Renal pelvis (tissue), 4 donors: ENCODE data around the gene LAPTM5. TPM values are rescaled to one million over a fixed set of nuclear protein-coding genes. Genes with fewer than 3 reads are reported as not detected.
A peak's percentile ranks its signal among the peaks of the same experiment; 100 is the strongest.
"Not testable (repeated sequence)": the region's sequence is repeated elsewhere in the genome, so short reads cannot be mapped to it uniquely, and the experiment has no call there.

Experiments
- DNase-seq: peaks from one replicate; pipeline ENCODE4 v3.0.0-alpha.2; 2013
- polyA plus RNA-seq, 3 donors: library from polyadenylated mRNA; unstranded; fragments of 120-200 nt; gene quantifications; one replicate each; pipeline ENCODE4 v1.2.1, GENCODE V29; 2013; ENCODE audit not compliant: insufficient read length in 3 of 3

Gene LAPTM5
- polyA plus RNA-seq, 3 donors: 10.6 to 18.3 (median 12.9) TPM

- no peak for DNase-seq
Observed at GRCh38 chr1:30699762-30700161, 57.8 kb downstream of the LAPTM5 start.

GRCh38 chr1:30698401-30698981, 59.1 kb downstream of the LAPTM5 start:
- DNase-seq: no peak

GRCh38 chr1:30697571-30698376, 59.8 kb downstream of the LAPTM5 start:
- no peak for DNase-seq

- no peak for DNase-seq
Observed at GRCh38 chr1:30696831-30697230, 60.7 kb downstream of the LAPTM5 start.

- DNase-seq: no peak
Observed at GRCh38 chr1:30695439-30695841, 62.1 kb downstream of the LAPTM5 start.

- DNase-seq: no peak
Observed at GRCh38 chr1:30694280-30695175, 63.0 kb downstream of the LAPTM5 start.

GRCh38 chr1:30693822-30694221, 63.8 kb downstream of the LAPTM5 start:
- no peak for DNase-seq

- no peak for DNase-seq
Observed at GRCh38 chr1:30693366-30693765, 64.2 kb downstream of the LAPTM5 start.

- no peak for DNase-seq
Observed at GRCh38 chr1:30692948-30693301, 64.6 kb downstream of the LAPTM5 start.

GRCh38 chr1:30692201-30692947, 65.2 kb downstream of the LAPTM5 start:
- no peak for DNase-seq

- DNase-seq: no peak
Observed at GRCh38 chr1:30691480-30691879, 66.1 kb downstream of the LAPTM5 start.

- DNase-seq: no peak
Observed at GRCh38 chr1:30689901-30690645, 67.5 kb downstream of the LAPTM5 start.

GRCh38 chr1:30688920-30689794, 68.4 kb downstream of the LAPTM5 start:
- no peak for DNase-seq

GRCh38 chr1:30688516-30688915, 69.1 kb downstream of the LAPTM5 start:
- not testable (repeated sequence) for DNase-seq

- DNase-seq: no peak
Observed at GRCh38 chr1:30687886-30688285, 69.7 kb downstream of the LAPTM5 start.

- DNase-seq: no peak
Observed at GRCh38 chr1:30686236-30686935, 71.2 kb downstream of the LAPTM5 start.

- no peak for DNase-seq
Observed at GRCh38 chr1:30685796-30686165, 71.8 kb downstream of the LAPTM5 start.

GRCh38 chr1:30684881-30685795, 72.4 kb downstream of the LAPTM5 start:
- DNase-seq: peak; percentile 86
